Neural cell (in vitro differentiated cells): ENCODE results near the gene AGR2.

Experiments used
- CTCF ChIP-seq: fragments of 450-650 bp; IDR thresholded peaks from 2 replicates; pipeline ENCODE4 v1.5.1; 2014; ENCODE audit warnings: antibody characterized with exemption, mild to moderate bottlenecking, moderate library complexity; ENCODE audit not compliant: poor library complexity, severe bottlenecking
- POLR2AphosphoS5 ChIP-seq: IDR thresholded peaks from 2 replicates; pipeline ENCODE4 v1.6.1; 2012

GRCh38 chr7:16850614-16851466 lies 46.0 kb upstream of the AGR2 start:
- no peak for TF ChIP-seq POLR2AphosphoS5
- TF ChIP-seq CTCF, result no peak
